HUES6 (cell line): Measurements from ENCODE around the gene DIS3L2.

ENCODE experiments used
- H3K27ac ChIP-seq: 2 replicates; pipeline ENCODE4 v1.7.0; 2013; ENCODE audit warnings: low read depth, mild to moderate bottlenecking, low read length, inconsistent platforms
- H3K27me3 ChIP-seq: 2 replicates; pipeline ENCODE4 v1.6.1; 2013; ENCODE audit warnings: low read length; ENCODE audit not compliant: control insufficient read depth, insufficient read depth
- H3K36me3 ChIP-seq: 2 replicates; pipeline ENCODE4 v1.6.1; 2013; ENCODE audit warnings: low read length; ENCODE audit not compliant: control insufficient read depth, insufficient read depth
- H3K4me1 ChIP-seq: 2 replicates; pipeline ENCODE4 v1.6.1; 2013; ENCODE audit warnings: low read length; ENCODE audit not compliant: control insufficient read depth, insufficient read depth
- H3K4me3 ChIP-seq: 2 replicates; pipeline ENCODE4 v1.5.1; 2013; ENCODE audit warnings: low read depth, low read length
- H3K9ac ChIP-seq: one replicate; pipeline ENCODE4 v1.6.1; 2013; ENCODE audit warnings: mild to moderate bottlenecking, low read length
- H3K9me3 ChIP-seq: 2 replicates; pipeline ENCODE4 v1.6.1; 2013; ENCODE audit warnings: low read depth, low read length; ENCODE audit not compliant: control insufficient read depth, insufficient read depth

The DIS3L2 gene

DNA sequence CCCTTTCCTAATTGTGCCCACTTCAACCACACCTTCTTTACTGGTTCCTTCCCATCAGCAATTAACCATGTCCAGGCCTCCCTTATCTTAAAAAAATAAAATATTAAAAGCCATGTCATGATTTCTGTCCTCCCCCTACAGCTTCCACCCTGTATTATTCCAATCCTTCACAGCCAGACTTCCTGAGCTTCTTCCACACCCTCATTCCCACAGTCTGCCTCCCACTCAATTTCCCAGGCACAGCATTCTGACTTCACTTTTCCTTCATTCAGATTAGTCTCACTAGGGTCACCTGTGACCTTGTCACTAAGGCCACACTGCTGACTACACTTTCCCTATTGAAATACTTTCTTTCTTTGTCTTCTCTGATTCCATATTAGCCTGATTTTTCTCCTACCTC is 159.4 kb downstream of the DIS3L2 start:
- Histone ChIP-seq H3K27me3 (no peaks in the 10 kb centered on the region), H3K4me1 (no peaks in the 10 kb centered on the region), H3K9me3 (no peaks in the 10 kb centered on the region), H3K27ac (no peak overlapping the region), H3K9ac (no peak overlapping the region), H3K4me3 (no peak overlapping the region), H3K36me3 (no peaks in the 10 kb centered on the region)

DNA sequence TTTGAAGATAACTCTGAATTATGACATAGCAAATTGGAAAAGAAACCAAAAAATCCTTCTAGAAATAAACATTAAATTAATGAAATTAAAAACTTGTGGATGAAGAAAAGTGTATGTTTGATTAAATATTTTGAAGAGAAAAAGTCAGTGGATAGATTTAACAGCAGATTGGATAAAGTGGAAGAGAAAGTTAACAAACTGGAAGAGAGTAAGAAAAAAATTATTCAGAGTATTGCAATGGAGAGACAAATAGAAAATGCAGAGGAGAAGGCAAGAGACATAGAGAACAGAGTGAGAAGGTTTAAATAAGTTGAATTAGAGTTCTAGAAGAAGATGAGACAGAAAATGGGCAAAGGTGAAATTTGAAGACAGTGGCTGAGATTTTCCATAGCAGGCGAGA is 162.8 kb downstream of the DIS3L2 start:
- Histone ChIP-seq H3K36me3 (no peaks in the 10 kb centered on the region), H3K9ac (no peak overlapping the region), H3K27me3 (no peaks in the 10 kb centered on the region), H3K27ac (no peak overlapping the region), H3K9me3 (no peaks in the 10 kb centered on the region), H3K4me3 (no peak overlapping the region), H3K4me1 (no peaks in the 10 kb centered on the region)

DNA sequence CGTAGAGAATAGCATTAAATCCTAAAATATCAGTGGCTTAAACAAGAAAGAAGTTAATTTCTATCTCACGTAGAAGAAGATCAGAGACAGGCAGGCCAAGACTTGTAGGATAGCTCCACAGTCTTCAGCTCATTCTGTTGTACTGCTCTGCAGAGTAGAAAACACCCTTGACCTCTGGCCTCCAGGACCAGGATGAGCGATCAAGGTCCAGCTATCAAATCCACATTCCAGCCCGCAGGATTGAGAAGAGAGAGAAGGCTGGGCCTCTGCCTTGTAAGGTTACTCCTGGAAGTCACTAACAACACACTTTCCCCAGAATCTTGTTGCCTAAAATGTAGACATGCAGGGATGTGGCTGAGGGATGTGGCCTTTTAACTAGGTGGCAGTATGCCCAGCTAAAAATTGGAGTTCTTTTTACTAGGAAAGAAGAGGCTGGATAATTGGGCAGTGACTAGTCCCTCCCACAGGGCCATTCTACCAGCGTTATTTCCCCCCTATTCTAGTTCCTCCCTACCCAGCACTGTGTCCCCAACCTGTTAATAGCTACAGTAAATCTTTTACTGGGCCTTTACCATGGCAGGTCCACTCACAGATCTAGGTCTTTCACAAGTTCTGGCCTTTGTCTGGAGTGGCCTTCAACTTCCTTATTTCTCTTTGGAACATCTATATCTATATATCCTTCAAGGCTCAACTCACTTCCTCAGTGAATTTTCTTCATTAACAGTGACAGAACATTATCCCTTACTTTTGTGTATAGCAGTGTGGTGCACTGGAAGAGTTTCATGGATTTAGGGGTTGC is 165.0 kb downstream of the DIS3L2 start:
- Histone ChIP-seq H3K4me1 (no peaks in the 10 kb centered on the region), H3K4me3 (no peak overlapping the region), H3K9me3 (no peaks in the 10 kb centered on the region)

DNA sequence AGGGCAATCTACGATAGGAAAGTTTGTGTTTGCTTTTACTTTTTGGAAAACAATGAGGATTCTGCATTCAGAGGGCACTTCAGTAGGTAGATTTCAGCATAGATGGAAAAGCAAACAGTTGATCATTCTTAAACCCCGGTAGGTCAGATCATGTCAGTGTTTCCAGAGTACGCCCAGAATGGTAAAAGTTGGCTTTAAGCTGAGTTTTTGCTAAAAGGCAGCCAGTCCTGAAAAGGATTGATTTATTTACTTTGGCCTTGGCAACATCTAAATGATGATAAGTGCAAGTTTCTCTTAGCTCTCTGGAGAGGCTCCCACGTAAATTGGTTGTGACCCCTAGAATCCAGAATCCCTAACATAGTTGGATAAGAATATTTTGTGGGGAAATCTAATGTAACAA is 168.0 kb downstream of the DIS3L2 start:
- peaks cover 7% of the 10 kb centered on the region; the same call in 1 of the 2 replicates for H3K36me3 ChIP-seq
- H3K9me3 ChIP-seq = no peaks in the 10 kb centered on the region
- H3K9ac ChIP-seq = no peak overlapping the region
- no peaks in the 10 kb centered on the region for H3K4me1 ChIP-seq
- no peaks in the 10 kb centered on the region for H3K27me3 ChIP-seq
- H3K27ac ChIP-seq = no peak overlapping the region
- no peak overlapping the region for H3K4me3 ChIP-seq

More for the DNA sequence above, 165.0 kb downstream of the DIS3L2 start:
- Histone ChIP-seq H3K27ac (no peak overlapping the region), H3K27me3 (no peaks in the 10 kb centered on the region), H3K36me3 (no peaks in the 10 kb centered on the region), H3K9ac (no peak overlapping the region)

DNA sequence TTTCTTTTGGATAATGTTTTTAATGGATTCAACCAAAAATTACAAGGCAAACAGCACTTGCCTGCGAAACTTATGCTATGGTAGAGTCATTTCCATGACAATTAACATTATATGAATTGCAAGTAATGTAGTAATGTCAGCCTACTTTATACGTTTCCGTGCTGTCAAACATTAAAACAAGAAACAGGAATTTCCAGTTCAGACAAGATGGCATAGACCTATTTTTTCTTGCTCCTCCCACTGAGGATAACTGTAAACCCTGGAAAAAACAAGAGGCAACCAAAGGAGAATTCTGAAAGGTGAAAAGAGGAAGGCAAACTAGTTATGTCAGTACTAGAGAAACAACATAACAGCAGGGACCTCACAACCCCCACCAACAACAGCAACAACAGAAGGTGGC is 170.7 kb downstream of the DIS3L2 start:
- H3K9me3 ChIP-seq = no peaks in the 10 kb centered on the region
- H3K9ac ChIP-seq = no peak overlapping the region
- H3K4me3 ChIP-seq = no peak overlapping the region
- no peaks in the 10 kb centered on the region for H3K27me3 ChIP-seq
- H3K27ac ChIP-seq = no peak overlapping the region
- H3K4me1 ChIP-seq = no peaks in the 10 kb centered on the region
- H3K36me3 ChIP-seq = peaks cover 7% of the 10 kb centered on the region; the same call in 1 of the 2 replicates

DNA sequence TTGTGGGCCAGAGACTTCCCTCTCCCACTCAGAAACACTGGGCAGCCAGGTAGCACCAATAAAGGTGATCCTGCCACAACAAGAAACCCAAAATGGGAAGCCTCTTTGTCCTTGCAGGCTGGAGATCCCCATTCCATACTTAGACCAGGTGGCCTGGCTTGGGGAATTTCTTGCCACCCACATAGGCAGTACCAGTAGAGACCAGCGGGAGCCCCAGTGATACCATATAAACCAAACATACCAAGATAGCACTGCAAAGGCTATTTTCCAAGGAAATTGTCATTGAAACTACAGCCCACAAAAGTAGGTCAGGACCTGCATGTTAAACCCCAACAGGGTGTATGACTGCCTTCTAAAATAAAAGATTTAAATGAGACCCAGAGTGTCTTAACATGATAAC is 171.6 kb downstream of the DIS3L2 start:
- Histone ChIP-seq H3K4me1 (no peaks in the 10 kb centered on the region), H3K9me3 (no peaks in the 10 kb centered on the region), H3K36me3 (peaks cover 7% of the 10 kb centered on the region; the same call in 1 of the 2 replicates), H3K9ac (no peak overlapping the region), H3K27ac (no peak overlapping the region), H3K27me3 (no peaks in the 10 kb centered on the region), H3K4me3 (no peak overlapping the region)

DNA sequence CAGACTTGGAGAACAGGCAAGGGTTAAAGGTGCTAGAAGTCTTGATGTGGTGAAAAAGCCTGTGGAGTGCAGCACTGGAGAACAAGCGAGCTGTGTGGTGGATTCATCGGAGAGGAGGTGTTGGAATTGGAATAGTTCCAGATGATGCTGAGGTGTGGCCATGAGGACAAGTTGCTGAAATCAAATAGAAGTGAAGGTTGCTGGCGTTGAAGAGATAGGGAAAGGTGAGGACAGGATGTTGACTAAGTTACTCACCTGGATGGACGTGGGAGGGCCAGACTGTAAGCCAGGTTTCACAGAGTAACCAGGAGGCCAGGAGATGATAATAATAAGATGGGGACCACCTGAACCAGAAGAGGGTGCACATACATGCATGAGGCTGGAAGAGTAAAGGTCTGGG is 173.4 kb downstream of the DIS3L2 start:
- peaks cover 7% of the 10 kb centered on the region; the same call in 1 of the 2 replicates for H3K36me3 ChIP-seq
- no peaks in the 10 kb centered on the region for H3K27me3 ChIP-seq
- no peak overlapping the region for H3K27ac ChIP-seq
- H3K4me1 ChIP-seq = no peaks in the 10 kb centered on the region
- no peaks in the 10 kb centered on the region for H3K9me3 ChIP-seq
- H3K9ac ChIP-seq = no peak overlapping the region
- H3K4me3 ChIP-seq = no peak overlapping the region

DNA sequence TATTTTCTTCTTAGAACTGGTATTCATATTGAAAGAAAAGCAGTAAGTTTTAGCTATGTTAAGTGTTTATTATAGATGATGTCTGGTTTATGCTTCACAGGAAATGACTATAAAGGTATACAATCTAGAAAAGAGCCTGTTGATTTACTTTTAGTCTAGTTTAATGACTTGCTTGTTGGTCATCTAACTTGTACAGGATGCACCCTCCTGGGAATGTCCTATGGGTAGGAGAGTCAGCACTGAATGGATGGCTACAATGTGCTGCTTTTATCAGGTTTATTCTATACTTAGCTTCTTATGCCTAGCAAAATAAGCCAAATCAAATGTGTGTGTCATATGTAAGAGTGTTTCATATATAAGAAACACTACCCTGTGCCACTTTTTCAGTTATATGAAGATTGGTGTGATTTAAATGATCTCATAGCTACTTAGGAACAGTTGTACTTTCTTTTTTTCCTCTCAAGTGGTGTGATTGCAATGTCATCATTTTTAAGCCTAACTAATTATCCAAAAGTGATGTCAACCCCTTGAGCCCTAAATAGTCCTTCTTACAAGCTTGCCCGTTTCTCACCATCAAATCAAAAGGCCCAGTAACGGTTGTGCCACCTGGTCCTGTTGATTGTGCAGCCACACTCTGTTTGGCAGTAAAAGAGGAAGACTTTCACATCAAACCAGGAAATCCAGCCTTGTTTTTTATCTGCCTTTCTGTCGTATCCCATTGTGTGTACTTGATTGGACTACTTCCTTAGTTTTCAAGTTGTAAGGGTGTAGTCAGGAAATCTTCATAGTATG is 176.0 kb downstream of the DIS3L2 start:
- H3K36me3 ChIP-seq = no peaks in the 10 kb centered on the region; the same call in 1 of the 2 replicates

DNA sequence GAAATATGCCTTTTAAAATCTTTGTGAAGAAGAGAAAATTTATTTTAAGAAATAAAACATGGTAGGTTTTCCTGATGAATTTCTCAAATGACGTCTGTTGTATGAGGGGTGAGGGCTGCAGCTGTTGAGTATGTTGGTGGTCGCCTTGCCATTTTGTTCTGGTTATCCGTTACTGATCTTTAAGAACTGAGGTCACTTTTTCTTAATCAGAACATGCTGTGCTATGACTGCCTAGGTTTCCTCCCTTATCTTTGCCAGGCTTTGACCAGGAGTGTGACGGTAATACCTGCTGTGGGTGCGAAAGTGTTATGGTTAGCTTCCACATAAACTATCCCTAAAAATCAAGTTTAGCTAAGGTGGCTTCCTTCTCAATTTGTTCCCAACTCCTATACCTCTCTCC is 176.9 kb downstream of the DIS3L2 start:
- Histone ChIP-seq H3K9ac (no peak overlapping the region), H3K36me3 (no peaks in the 10 kb centered on the region), H3K27me3 (no peaks in the 10 kb centered on the region), H3K4me1 (no peaks in the 10 kb centered on the region), H3K27ac (no peak overlapping the region), H3K9me3 (no peaks in the 10 kb centered on the region), H3K4me3 (no peak overlapping the region)

More for the DNA sequence above, 176.0 kb downstream of the DIS3L2 start:
- Histone ChIP-seq H3K4me3 (no peak overlapping the region), H3K9me3 (no peaks in the 10 kb centered on the region), H3K27me3 (no peaks in the 10 kb centered on the region), H3K27ac (no peak overlapping the region), H3K4me1 (no peaks in the 10 kb centered on the region), H3K9ac (no peak overlapping the region)

DNA sequence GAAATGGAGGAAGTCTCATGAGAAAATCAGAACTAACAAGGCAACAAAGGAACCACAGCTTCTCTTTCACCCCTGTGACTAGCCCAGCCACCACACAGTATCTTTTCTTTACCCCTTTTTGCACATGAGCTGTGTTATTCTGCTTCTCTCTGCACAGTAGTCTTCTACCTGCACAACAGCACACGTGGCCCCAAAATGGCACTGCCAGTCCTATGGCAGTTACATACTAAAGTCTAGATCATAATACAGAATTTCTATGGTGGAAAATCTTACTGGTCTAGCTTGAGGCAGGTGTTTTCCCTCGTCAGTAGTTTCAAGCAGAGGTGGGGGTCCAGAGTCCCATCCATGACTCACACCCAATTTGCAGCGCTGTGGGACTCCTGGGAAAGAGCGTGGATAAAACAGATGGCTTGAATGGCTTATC is 177.7 kb downstream of the DIS3L2 start:
- no peaks in the 10 kb centered on the region for H3K27me3 ChIP-seq
- no peak overlapping the region for H3K4me3 ChIP-seq
- H3K36me3 ChIP-seq = no peaks in the 10 kb centered on the region
- no peak overlapping the region for H3K27ac ChIP-seq
- no peaks in the 10 kb centered on the region for H3K4me1 ChIP-seq
- H3K9me3 ChIP-seq = no peaks in the 10 kb centered on the region
- H3K9ac ChIP-seq = no peak overlapping the region
